NCI-H82 treated with DMSO at 0.1 percent for 48 hours (cell line): ENCODE measurements around the gene VAPB.

ENCODE experiments used
- DNase-seq: peaks from one replicate; lab custom pipeline; 2025; ENCODE audit not compliant: unreplicated experiment; lab: John Stamatoyannopoulos, UW

The VAPB gene

DNA sequence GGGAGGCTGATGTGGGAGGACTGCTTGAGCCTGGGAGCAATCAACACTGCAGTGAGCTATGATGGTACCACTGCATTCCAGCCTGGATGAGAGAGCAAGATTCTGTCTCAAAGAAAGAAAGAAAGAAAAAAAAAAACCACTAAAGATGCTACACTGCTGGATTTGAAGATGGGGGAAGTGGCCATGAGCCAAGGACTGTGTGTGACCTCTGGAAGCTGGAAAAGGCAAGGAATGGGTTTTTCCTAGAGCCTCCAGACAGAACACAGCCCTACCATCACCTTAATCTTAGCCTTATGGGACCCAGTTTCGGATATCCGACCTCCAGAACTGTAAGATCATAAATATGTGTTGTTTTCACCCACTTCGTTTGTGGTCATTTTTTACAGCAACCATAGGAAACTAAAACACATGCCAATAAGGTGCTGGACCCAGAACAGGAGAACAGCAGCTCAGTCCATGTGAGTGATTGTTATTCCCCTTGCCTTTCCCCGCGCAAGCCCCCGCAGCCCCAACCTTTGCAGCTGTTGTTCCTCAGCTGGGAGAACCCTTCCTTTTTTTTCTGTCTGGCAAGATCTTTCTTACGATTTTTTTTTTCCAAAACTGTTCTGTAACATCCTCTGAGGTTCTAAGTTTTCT is 11.1 kb upstream of the VAPB start:
- no peak for DNase-seq

GRCh38 chr20:58378704-58379103 is 10.3 kb upstream of the VAPB start:
- DNase-seq, result no peak

GRCh38 chr20:58381627-58382026 is 7.4 kb upstream of the VAPB start:
- no peak for DNase-seq

GRCh38 chr20:58382096-58382495 is 6.9 kb upstream of the VAPB start:
- no peak for DNase-seq

DNA sequence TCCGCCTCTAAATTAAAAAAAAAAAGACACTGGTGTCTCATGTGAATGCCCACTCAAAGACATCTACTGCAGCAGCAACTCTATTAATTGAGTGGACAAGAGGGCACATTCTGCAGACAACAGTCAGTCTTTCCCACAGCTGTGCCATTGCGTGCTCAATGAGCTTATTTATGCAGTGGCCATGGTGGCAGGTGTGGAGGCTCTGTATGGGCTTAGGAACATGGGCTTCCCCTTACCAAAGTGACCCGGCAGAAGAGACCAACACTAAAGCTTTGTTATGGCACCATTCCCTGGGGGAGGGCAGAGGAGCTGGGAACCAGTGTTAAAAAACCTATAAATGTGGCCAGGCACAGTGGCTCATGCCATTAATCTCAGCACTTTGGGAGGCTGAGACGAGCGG is 4.2 kb upstream of the VAPB start:
- no peak for DNase-seq

- no peak for DNase-seq
Measured at GRCh38 chr20:58388028-58388601, 914 bp upstream of the VAPB start.

DNA sequence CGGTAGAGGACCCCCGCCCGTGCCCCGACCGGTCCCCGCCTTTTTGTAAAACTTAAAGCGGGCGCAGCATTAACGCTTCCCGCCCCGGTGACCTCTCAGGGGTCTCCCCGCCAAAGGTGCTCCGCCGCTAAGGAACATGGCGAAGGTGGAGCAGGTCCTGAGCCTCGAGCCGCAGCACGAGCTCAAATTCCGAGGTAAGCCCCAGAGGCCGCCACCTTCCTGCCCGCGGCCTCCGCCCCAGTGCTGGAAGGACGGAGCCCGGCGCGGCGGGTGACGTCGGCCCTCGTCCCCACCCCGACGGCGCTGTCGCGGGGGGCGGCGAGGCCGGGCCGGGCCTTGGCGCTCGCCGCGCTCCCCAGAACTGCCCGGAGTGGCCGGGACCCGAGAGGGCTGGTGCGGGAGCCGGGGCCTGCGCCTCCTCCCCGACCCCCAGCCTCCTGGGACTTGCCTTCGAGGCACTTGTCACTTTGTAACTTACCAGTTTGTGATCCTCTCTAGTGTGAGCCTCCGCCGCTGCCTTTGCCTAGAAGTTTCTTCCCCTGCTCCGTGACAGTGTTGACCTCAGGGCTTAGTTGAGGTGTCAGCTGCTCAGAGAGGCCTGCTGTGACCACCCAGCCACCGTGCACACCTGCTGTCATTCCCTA is 417 bp downstream of the VAPB start:
- no peak for DNase-seq

DNA sequence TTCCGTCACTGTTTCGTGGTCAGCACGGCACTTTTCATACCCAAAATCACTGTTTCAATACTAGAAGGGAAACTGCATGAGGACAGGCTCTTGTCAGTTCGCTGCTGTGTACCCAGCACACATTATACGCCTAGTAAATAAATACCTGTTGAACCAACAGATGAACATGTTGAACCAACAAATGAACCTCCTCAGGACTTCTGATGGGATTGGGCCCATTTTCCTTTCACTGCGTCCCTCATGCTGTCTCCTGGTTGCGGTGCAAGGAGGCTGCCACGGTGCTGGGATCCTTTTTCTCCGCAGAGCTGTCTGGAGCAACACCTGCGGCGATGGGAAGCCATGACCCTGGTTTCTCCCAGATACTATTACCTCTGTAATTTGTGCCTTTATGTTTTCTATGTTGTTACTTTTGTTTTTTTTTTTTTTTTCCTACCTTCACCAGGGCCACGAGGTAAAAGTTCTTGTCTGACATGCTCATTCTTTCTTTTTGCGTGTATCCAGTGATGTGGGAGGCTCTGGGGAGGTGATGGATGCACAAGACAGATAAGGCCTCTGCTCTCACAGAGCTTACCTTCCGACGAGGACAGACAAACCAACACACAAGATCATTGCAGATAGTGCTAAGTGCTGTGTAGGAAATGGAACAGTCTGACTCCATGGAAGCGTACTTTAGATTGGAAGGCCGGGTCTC is 1.1 kb downstream of the VAPB start:
- no peak for DNase-seq

DNA sequence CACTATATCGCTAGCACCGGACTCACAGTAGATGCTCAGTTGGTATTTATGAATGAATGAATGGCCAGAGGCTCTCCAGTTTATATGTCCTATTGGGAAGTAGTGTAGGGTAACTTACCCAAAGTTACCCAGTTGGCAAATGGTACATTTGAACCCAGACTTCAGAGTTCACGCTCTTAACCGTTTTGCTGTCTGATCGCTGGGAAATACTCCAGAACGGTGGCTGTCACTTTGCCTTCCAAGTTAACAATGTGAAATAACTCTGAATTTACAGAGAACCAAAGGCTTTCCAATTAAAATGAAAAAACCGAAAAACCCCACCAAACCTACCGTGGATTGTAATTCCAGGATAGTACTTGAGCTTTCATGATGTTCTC is 1.6 kb downstream of the VAPB start:
- no peak for DNase-seq

DNA sequence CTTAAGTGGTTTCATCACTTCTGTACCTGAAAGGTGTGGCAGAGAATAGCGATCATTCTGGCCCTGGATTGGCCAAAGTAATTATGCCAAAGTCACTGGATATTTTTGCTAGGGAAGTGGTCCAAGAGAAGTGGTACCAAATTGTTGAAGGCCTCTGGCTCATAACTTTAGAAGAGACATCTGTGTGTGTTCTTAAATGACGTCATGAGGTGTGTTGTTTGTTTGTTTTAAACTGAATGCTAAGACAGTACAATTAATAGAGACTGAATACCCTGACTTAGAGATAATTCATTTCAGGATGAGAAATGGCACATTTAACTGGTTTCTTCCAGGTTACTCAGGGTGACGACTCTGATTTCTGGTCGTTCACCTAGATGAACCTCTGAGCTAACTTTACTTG is 3.3 kb downstream of the VAPB start:
- DNase-seq, result no peak

- no peak for DNase-seq
Measured at GRCh38 chr20:58393299-58393698, 4.3 kb downstream of the VAPB start.

DNA sequence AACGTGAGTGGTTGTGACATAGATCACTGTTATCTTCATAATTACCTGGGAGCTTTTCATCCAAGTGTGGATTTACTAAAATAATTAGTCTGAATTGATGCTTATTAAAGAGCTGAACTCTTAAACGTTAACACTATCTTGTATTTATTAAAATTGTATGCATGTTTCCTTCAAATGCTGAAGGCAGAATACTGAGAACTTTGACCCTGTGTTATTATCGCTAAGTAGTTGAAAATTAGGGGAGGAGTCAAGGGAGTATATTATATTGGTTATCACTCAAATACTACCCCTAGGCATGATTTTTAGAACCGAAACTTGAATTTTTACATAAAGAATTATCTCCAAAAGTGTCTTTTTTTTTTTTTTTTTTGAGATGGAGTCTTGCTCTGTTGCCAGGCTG is 5.8 kb downstream of the VAPB start:
- no peak for DNase-seq

- no peak for DNase-seq
Measured at GRCh38 chr20:58395604-58396003, 6.6 kb downstream of the VAPB start.

DNA sequence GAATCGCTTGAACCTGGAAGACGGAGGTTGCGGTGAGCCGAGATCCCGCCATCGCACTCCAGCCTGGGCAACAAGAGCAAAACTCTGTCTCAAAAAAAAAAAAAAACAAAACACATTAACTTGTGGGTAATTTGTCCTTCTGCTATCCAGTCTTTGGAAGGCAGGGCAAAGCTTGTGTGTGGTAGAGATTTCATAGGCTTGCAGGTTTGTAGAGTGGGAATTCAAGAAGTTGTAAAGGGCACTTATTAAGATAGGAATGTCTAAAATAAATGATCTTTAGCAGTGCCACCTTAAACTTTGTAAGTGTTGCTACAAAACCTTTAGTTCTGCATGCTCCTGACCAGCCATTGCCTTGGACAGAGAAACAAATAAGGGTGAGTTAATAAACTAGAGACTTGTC is 8.4 kb downstream of the VAPB start:
- no peak for DNase-seq

- DNase-seq, result no peak
Measured at GRCh38 chr20:58398254-58398653, 9.2 kb downstream of the VAPB start.

- no peak for DNase-seq
Measured at GRCh38 chr20:58399926-58400325, 10.9 kb downstream of the VAPB start.

- DNase-seq, result no peak
Measured at GRCh38 chr20:58401162-58401561, 12.1 kb downstream of the VAPB start.

GRCh38 chr20:58402305-58402704 is 13.3 kb downstream of the VAPB start:
- no peak for DNase-seq

GRCh38 chr20:58402827-58403226 is 13.8 kb downstream of the VAPB start:
- DNase-seq, result no peak

GRCh38 chr20:58403272-58403671 is 14.2 kb downstream of the VAPB start:
- DNase-seq, result no peak

- DNase-seq, result no peak
Measured at GRCh38 chr20:58405504-58406291, 16.7 kb downstream of the VAPB start.
